Measurements from ENCODE around the gene MCTP2.

The MCTP2 gene

GRCh38 chr15:94411846-94412245 lies 180.5 kb downstream of the MCTP2 start:
- DNase-seq, result no peak

GRCh38 chr15:94412979-94413746 lies 181.8 kb downstream of the MCTP2 start:
- no peak for DNase-seq

- no peak for DNase-seq
Observed at GRCh38 chr15:94414916-94415315, 183.6 kb downstream of the MCTP2 start.

GRCh38 chr15:94416267-94416666 lies 184.9 kb downstream of the MCTP2 start:
- DNase-seq, result no peak

GRCh38 chr15:94416820-94417219 lies 185.5 kb downstream of the MCTP2 start:
- no peak for DNase-seq

GRCh38 chr15:94417501-94418293 lies 186.3 kb downstream of the MCTP2 start:
- DNase-seq, result no peak

GRCh38 chr15:94421706-94422105 lies 190.3 kb downstream of the MCTP2 start:
- no peak for DNase-seq

- no peak for DNase-seq
Observed at GRCh38 chr15:94432279-94432678, 200.9 kb downstream of the MCTP2 start.

GRCh38 chr15:94439158-94439557 lies 207.8 kb downstream of the MCTP2 start:
- DNase-seq, result no peak

- DNase-seq, result no peak
Observed at GRCh38 chr15:94441760-94442159, 210.4 kb downstream of the MCTP2 start.

- no peak for DNase-seq
Observed at GRCh38 chr15:94442480-94442879, 211.1 kb downstream of the MCTP2 start.

- DNase-seq, result no peak
Observed at GRCh38 chr15:94443186-94443585, 211.8 kb downstream of the MCTP2 start.

- DNase-seq, result no peak
Observed at GRCh38 chr15:94445566-94446160, 214.3 kb downstream of the MCTP2 start.

- DNase-seq, result no peak
Observed at GRCh38 chr15:94446441-94446840, 215.1 kb downstream of the MCTP2 start.

- DNase-seq, result no peak
Observed at GRCh38 chr15:94451466-94451865, 220.1 kb downstream of the MCTP2 start.

- DNase-seq, result no peak
Observed at GRCh38 chr15:94453227-94453988, 222.0 kb downstream of the MCTP2 start.

GRCh38 chr15:94455297-94455696 lies 223.9 kb downstream of the MCTP2 start:
- no peak for DNase-seq

GRCh38 chr15:94456226-94456625 lies 224.9 kb downstream of the MCTP2 start:
- DNase-seq, result no peak

- DNase-seq, result no peak
Observed at GRCh38 chr15:94457661-94458060, 226.3 kb downstream of the MCTP2 start.

- DNase-seq, result no peak
Observed at GRCh38 chr15:94460624-94461023, 229.3 kb downstream of the MCTP2 start.

- no peak for DNase-seq
Observed at GRCh38 chr15:94467034-94467433, 235.7 kb downstream of the MCTP2 start.

GRCh38 chr15:94470492-94470891 lies 239.1 kb downstream of the MCTP2 start:
- DNase-seq, result no peak

- DNase-seq, result no peak
Observed at GRCh38 chr15:94476686-94477085, 245.3 kb downstream of the MCTP2 start.

All from right hindlimb (tissue), 1 donor.